GM18502 (cell line): ENCODE data around the gene PTOV1.

Experiments
- ATAC-seq: cut with Tn5 transposase; IDR thresholded peaks from one replicate; pipeline ENCODE4 v1.9.1; 2021; ENCODE audit warnings: mild to moderate bottlenecking; ENCODE audit not compliant: unreplicated experiment, poor library complexity

The PTOV1 gene

DNA sequence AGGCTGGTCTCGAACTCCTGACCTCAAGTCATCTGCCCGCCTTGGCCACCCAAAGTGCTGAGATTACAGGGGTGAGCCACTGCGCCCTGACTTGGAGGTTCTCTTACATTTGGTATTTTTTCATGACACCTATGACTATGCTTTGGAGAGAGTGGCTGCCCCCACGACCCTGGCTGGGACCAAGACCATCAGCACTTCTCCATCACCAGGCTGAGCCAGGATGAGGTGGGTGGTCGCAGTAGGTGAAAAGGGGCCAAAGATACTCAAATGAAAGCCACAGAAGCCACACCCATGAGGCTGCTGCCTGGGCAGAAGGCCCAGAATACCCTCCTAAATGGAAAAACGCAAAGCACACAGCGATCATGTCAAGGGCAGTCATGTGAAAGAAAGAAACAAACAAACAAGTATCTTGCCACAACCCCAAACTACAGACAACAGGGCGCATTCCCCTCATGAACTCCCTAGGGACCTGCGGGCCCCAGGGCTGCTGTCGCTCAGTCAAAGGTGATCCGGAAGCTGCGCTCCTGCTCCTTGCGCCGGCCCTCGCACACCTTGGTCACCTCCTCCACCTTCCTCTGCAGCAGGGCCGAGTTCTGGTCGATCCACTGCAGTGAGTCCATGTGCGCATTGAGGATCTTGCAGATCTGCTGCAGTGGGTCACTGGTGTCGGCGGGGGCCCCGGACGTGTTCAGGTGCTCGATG lies 56.9 kb downstream of the PTOV1 start:
- ATAC-seq = peak; percentile 38

DNA sequence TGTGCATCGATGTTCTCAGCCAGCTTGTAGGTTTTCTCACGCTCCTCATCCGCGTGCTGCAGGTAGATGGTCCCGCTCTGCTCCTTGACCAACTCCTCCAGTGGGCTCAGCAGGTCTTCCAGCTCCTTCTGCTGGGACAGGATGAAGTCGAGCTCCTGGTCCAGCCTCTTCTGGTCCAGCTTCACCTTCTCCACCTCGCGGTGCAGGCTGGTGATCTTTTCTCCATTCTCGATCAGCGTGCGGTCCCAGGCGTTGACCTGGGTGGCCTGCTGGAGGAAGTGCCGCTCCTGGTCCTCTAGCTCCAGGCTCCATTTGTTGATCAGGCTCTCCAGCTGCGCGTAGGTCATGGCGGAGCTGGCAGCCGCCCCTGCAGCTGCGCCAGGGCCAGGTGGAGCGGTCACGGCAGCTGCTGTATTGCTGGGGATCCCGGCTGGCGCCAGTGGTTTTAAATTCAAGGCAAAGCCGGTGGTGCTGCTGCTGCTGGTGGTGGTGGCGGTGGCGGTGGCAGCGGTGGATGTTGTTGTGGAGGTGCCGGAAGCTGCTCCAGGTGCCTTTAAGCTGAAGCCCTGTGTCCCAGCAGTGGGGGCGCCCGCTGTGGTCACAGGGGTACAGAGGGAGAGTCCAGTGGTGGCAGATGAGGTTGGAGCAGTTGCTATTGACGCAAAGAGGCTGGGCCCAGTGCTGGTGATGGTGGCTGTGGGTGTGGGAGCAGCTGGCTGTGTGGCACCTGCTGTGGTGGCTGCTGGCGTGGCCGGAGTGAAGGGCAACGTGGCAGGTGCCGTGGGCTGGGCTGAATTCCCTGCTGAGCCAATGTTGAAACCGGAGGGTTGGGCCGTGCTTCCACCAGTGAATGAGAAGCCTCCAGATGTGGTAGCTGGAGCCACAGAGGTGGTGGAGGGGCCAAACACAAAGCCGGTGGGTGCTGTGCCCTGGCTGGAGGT lies 57.8 kb downstream of the PTOV1 start:
- ATAC-seq = no peak

DNA sequence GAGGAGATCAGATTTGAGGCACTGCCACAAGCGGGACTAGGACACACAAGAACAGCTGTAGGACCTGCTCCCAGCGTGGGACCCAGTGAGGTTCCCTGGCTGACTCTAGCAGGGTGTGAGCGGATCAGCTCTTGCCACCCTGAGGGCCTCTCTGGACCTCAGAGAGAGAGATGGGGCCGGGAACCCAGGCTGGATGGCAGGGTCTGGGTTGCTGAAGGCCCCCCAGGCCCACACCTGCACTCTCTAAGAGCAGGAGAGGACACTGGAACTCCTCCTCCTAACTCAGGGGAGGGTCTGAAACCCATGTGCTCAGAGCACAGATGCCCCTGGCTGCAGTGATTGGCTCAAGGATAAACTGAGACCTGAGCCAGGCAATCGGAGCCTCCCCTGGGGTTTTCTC lies 59.2 kb downstream of the PTOV1 start:
- ATAC-seq = no peak
